Measurements from ENCODE around the gene VASH2. TPM values are rescaled to one million over a fixed set of nuclear protein-coding genes. Genes with fewer than 3 reads are reported as not detected.
A peak's percentile ranks its signal among the peaks of the same experiment; 100 is the strongest.
"Not testable (repeated sequence)": the region's sequence is repeated elsewhere in the genome, so short reads cannot be mapped to it uniquely, and the experiment has no call there.

Gene VASH2
- polyA plus RNA-seq (ENCODE audit: insufficient read length in 4 of 4): 10 to 100 TPM; 20.9 to 28.3 (median 25.8) TPM

GRCh38 chr1:212950243-212951125 lies at the start of gene VASH2:
VASH2 (plus strand) TSS chr1:212950541; CDS start chr1:212951543, 1,002 bp downstream.
- peak; percentile 79 to 91 (median 89) for DNase-seq (ENCODE audit: low read depth in 4 of 4, low spot score in 3 of 4)

DNA sequence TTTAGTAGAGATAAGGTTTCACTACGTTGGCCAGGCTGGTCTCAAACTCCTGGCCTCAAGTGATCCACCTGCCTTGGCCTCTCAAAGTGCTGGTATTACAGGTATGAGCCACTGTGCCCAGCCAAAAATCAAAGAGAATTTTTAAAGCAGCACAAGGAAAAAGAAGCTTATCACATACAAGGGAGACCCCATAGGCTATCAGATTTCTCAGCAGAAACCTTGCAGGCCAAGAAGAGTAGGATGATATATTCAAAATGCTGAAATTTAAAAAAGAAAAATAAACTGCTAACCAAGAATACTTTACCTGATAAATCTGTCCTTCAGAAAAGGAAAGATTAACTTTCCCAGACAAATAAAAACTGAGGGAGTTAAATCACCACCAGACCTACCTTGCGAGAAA lies 49.1 kb upstream of the VASH2 start:
- DNase-seq (ENCODE audit: low read depth in 4 of 4, low spot score in 3 of 4): no peak

DNA sequence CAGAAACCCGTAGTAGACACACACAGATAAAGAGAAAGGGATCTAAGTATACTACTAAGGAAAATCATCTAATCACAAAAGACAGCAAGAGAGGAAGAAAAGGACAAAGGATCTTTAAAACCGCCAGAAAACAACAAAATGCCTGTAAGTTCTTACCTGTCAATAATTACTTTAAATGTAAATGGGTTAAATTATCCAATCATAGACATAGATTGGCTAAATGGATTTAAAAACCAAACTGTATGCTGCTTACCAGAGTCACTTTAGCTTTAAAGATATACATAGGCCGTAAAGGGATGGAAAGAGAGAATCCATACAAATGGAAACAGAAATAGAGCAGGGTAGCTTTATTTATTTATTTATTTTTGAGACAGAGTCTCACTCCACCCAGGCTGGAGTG lies 48.3 kb upstream of the VASH2 start:
- DNase-seq (ENCODE audit: low read depth in 4 of 4, low spot score in 3 of 4): no peak

DNA sequence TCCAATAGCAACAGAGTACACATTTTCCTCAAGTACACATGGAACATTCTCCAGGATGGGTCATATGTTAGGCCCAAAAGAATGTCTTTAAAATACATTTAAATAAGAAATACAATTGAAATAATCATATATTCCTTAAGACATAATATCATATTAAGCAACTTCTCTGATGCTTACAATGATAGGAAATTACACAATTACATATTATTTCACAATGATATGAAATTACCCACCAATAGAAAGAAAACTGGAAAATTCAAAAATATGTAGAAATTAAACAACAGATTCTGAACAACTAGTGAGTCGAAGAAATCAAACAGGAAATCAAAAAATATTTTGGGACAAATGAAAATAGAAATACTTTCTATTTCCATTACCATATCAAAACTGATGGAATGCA lies 46.7 kb upstream of the VASH2 start:
- no peak for DNase-seq (ENCODE audit: low read depth in 4 of 4, low spot score in 3 of 4)

DNA sequence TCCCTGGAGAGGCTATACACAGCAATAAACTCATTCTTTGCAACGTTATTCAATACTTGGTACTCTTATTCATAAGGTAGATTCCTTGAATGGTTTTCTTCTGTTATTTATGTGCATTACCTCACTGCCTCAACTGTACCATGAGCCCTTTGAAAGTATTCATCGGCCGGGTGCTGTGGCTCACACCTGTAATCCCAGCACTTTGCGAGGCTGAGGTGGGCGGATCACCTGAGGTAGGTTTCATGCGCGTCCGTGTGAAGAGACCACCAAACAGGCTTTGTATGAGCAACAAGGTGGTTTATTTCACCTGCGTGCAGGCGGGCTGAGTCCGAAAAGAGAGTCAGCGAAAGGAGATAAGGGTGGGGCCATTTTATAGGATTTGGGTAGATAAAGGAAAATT lies 42.3 kb upstream of the VASH2 start:
- not testable (repeated sequence) for DNase-seq (ENCODE audit: low read depth in 4 of 4, low spot score in 3 of 4)

- no peak for DNase-seq (ENCODE audit: low read depth in 4 of 4, low spot score in 3 of 4)
Observed at GRCh38 chr1:212908971-212909370, 41.4 kb upstream of the VASH2 start.

GRCh38 chr1:212909652-212910063 lies 40.7 kb upstream of the VASH2 start:
- DNase-seq (ENCODE audit: low read depth in 4 of 4, low spot score in 3 of 4): no peak

DNA sequence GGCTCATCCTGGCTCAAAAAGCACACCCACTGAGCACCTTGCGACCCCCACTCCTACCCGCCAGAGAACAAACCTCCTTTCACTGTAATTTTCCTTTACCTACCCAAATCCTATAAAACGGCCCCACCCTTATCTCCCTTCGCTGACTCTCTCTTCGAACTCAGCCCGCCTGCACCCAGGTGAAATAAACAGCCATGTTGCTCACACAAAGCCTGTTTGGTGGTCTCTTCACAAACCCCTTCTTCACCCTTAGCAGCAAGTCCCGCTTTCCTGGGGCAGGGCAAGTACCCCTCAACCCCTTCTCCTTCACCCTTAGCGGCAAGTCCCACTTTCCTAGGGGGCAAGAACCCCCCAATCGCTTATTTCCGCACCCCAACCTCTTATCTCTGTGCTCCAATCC lies 40.1 kb upstream of the VASH2 start:
- not testable (repeated sequence) for DNase-seq (ENCODE audit: low read depth in 4 of 4, low spot score in 3 of 4)

DNA sequence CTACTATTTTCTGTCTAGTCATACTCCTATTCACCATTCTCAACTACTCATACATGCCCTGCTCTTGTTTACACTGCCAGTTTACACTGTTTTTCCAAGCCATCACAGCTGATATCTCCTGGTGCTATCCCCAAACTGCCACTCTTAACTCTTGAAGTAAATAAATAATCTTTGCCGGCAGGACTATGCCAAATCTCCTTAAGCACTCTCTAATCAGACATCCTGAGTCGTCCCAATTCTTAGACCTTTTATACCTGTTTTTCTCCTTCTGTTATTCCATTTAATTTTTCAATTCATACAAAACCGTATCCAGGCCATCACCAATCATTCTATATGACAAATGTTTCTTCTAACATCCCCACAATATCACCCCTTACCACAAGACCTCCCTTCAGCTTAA lies 36.7 kb upstream of the VASH2 start:
- not testable (repeated sequence) for DNase-seq (ENCODE audit: low read depth in 4 of 4, low spot score in 3 of 4)

DNA sequence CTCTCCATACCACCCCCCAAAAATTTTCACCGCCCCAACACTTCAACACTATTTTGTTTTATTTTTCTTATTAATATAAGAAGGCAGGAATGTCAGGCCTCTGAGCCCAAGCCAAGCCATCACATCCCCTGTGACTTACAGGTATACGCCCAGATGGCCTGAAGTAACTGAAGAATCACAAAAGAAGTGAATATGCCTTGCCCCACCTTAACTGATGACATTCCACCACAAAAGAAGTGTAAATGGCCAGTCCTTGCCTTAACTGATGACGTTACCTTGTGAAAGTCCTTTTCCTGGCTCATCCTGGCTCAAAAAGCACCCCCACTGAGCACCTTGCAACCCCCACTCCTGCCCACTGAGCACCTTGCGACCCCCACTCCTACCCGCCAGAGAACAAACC lies 36.2 kb upstream of the VASH2 start:
- not testable (repeated sequence) for DNase-seq (ENCODE audit: low read depth in 4 of 4, low spot score in 3 of 4)

DNA sequence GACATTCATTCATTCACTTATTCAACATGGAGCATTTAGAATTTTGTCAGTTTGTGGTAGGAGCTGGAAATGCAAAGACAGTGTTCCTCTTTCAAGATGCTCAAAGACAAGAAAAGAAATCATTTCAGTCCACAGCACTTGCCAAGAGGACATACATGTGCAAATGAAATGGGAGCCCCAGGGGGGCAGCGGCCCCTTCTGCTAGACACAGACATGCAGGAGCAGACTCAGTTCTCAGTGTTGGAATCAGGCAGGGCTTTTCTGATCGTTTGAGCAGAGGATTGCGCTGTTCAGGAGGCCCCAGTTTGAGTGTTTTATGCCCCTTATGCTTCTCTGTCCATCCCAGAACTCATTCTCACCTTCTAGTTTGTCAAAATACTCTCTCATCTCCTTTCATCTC lies 35.6 kb upstream of the VASH2 start:
- DNase-seq (ENCODE audit: low read depth in 4 of 4, low spot score in 3 of 4): no peak

DNA sequence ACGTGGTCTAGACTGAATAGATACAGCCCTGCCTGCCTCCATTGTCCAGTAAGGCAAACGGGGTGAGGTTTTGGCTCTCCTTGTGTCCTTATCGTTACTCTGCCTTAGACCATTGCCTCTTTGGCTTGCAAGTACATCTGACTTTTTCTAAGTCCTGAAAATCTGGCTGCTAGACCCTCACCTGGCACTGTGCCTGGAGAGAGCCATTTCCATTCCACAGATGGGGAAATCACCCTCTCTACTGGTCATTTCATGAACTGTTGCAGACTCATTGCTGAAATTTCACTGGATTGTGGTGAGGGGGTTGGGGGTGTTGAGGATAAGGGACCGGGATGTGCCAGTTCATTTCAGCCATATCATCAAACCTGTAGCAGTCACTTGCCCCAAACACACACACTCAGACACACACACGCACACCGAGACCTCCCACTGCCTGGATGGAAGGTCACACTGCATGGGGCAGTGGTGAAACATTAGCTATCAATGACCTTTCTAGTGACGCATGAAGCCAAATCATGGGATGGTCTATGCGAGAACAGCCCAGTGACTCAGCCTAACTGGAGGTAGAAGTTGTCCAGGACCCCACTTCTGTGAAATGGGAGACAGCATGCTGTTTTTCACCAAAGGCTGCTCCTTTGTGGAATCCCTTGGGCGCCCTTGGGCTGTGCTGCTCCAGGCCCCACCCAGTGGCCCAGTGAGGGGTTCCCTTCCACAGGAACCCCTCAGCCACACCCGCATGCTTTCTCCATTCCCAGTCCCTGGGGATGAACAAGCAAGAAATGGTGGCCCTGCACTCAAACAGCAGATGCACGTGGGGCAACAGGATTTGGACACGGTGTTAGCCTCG lies 34.9 kb upstream of the VASH2 start:
- DNase-seq (ENCODE audit: low read depth in 4 of 4, low spot score in 3 of 4): peak; percentile 38 to 57 (median 49)

GRCh38 chr1:212916481-212917133 lies 33.7 kb upstream of the VASH2 start:
- DNase-seq (ENCODE audit: low read depth in 4 of 4, low spot score in 3 of 4): peak in 3 of 4 donors; percentile 23 to 39 (median 36)

GRCh38 chr1:212917134-212917485 lies 33.2 kb upstream of the VASH2 start:
- no peak for DNase-seq (ENCODE audit: low read depth in 4 of 4, low spot score in 3 of 4)

DNA sequence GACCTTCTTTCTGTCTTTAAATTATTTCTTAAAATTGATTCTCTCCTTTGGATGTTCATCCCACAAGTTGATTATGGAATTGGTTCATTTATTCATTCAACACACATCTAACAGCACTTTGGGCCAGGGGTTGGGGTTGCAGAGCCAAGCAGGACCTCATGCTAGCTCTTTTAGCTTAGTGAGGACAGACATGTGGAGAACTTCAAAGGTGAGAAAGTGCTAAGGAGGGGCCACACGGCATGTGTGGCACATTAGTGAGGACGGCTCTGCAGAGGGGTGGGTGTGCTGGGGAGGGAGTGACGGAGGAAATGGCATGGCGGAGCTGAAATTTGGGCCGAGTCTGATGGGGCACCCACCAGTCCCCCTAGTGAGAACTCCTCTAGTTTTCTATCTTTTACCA lies 32.5 kb upstream of the VASH2 start:
- no peak for DNase-seq (ENCODE audit: low read depth in 4 of 4, low spot score in 3 of 4)

- no peak for DNase-seq (ENCODE audit: low read depth in 4 of 4, low spot score in 3 of 4)
Observed at GRCh38 chr1:212918824-212919223, 31.5 kb upstream of the VASH2 start.

DNA sequence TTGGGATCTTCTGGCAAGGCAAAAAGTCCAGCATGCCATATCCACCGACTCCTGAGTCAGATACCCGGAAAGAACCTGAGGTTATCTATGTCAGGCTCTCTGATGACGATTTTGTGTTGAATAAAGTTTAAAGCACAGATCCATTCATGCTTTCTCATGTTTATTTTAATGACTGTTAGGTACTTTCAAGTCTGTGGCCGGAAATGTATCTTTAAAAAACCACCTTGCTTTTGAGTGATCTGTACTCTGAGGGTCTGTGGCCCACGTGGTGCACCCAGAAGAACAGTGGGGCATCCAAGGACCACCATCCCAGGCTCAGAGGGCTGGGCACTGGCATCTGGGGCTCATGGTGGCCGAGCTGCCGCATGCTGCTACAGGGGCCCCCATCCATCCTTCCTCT lies 30.1 kb upstream of the VASH2 start:
- DNase-seq (ENCODE audit: low read depth in 4 of 4, low spot score in 3 of 4): no peak

DNA sequence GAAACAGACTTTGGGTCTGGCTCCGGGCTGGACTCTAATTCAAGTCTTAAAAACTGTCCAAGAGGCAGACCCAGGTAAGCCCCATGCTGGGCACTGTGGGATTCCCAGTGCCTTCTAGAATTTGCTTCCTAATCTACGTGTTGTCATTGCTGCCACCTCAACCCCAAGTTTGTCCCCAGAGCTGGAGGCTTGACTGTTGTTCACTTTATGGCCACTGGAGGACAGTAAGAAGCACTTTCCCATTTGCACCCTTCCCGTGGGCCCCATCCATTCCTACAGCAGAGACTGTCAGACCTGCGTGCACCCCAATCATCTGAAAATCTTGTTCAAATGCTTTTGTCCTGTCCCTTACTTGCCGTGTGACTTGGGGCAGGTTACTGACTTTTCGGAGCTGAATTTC lies 29.4 kb upstream of the VASH2 start:
- DNase-seq (ENCODE audit: low read depth in 4 of 4, low spot score in 3 of 4): no peak

DNA sequence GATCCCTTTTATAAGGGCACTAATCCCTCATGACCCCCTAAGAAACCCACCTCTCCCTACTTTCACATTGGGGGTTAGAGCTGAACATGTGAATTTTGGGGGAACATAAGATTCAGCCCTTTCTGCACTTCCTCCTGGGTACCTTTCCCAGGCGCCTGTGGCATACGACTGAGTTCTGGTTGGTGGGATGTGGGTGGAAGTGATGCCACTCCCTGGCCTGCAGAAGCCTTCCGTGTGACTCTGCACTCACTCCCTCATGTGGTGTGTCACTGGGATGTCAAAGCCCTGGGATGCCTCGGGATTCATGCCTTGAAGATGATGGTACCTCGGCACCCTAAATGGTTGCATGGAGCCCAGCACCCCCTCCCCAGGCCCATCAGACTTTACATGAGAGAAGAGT lies 28.3 kb upstream of the VASH2 start:
- no peak for DNase-seq (ENCODE audit: low read depth in 4 of 4, low spot score in 3 of 4)

GRCh38 chr1:212926372-212926771 lies 24.0 kb upstream of the VASH2 start:
- no peak for DNase-seq (ENCODE audit: low read depth in 4 of 4, low spot score in 3 of 4)

All from right renal pelvis (tissue), 4 donors.